DND-41 (cell line): ENCODE results near the gene SPTLC3.

Source experiments
- EZH2 ChIP-seq: IDR thresholded peaks from 3 replicates; pipeline ENCODE4 v1.6.1; 2012; ENCODE audit warnings: borderline replicate concordance, low read depth, mild to moderate bottlenecking, moderate library complexity, low read length, inconsistent platforms; ENCODE audit not compliant: severe bottlenecking
- TF ChIP-seq, protein P1 (sequence below): IDR thresholded peaks from 2 replicates; pipeline ENCODE4 v1.5.1; 2012; ENCODE audit warnings: borderline replicate concordance, low read length, moderate library complexity, mild to moderate bottlenecking; ENCODE audit not compliant: poor library complexity, severe bottlenecking; ENCODE audit errors: extremely low read depth

DNA sequence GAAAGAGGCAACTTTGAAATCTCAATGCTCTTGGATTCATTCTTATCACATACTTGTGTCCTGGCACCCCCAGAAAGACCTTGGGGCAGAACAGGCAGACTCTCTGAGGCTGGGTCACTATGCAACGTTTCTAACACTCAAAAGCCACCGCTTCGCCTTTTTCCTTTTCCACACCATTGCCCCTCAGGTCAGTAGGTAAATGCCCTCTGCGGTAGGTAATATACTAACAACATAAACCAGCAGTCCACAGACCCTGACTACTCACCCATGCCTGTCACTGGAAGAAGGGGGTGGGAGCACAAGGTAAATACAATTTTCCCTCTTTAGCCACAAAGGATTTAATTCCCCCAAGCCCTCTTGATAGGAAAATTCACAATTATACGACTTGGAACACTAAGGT, 6.5 kb upstream of the SPTLC3 start:
- TF ChIP-seq, protein P1, sequence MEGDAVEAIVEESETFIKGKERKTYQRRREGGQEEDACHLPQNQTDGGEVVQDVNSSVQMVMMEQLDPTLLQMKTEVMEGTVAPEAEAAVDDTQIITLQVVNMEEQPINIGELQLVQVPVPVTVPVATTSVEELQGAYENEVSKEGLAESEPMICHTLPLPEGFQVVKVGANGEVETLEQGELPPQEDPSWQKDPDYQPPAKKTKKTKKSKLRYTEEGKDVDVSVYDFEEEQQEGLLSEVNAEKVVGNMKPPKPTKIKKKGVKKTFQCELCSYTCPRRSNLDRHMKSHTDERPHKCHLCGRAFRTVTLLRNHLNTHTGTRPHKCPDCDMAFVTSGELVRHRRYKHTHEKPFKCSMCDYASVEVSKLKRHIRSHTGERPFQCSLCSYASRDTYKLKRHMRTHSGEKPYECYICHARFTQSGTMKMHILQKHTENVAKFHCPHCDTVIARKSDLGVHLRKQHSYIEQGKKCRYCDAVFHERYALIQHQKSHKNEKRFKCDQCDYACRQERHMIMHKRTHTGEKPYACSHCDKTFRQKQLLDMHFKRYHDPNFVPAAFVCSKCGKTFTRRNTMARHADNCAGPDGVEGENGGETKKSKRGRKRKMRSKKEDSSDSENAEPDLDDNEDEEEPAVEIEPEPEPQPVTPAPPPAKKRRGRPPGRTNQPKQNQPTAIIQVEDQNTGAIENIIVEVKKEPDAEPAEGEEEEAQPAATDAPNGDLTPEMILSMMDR, result no peak
- TF ChIP-seq EZH2, result no peak
